Right lobe of liver (tissue), 6 donors: ENCODE measurements around the gene CATSPERE. TPM values are rescaled to one million over a fixed set of nuclear protein-coding genes. Genes with fewer than 3 reads are reported as not detected.

Experiments used
- ATAC-seq, 4 donors: fragments of 200-7000 bp; cut with Tn5 transposase; one replicate each; pipeline ENCODE4 v1.9.1; 2020; ENCODE audit warnings: mild to moderate bottlenecking in 4 of 4, moderate library complexity in 4 of 4
- DNase-seq, 3 donors: peaks; one replicate each; pipeline ENCODE4 v3.0.0-alpha.2; 2020
- H3K27ac ChIP-seq, 3 donors: fragments of 200-600 bp; one replicate each; pipeline ENCODE4 v1.8.0; 2022
- H3K27me3 ChIP-seq, 2 donors: fragments of 200-600 bp; one replicate each; pipeline ENCODE4 v1.8.0; 2022
- H3K36me3 ChIP-seq, 4 donors: fragments of 200-600 bp; sonication (generic) in 1 of 4; one replicate each; pipeline versions ENCODE4 v1.5.1 to v1.8.0; 2017 to 2022; ENCODE audit warnings: control low read depth in 1 of 4
- H3K4me1 ChIP-seq, 4 donors: fragments of 200-600 bp; sonication (generic) in 1 of 4; one replicate each; pipeline versions ENCODE4 v1.5.1 to v1.8.0; 2017 to 2022; ENCODE audit warnings: control low read depth in 1 of 4
- H3K4me3 ChIP-seq, 3 donors: fragments of 200-600 bp; one replicate each; pipeline ENCODE4 v1.8.0; 2022
- H3K9me3 ChIP-seq, 4 donors: fragments of 200-600 bp; sonication (generic) in 1 of 4; one replicate each; pipeline versions ENCODE4 v1.5.1 to v1.8.0; 2017 to 2022; ENCODE audit warnings: control low read depth in 1 of 4
- CTCF ChIP-seq, 4 donors: fragments of 200-600 bp in 3 of 4; fragments of 450-650 bp in 1 of 4; IDR thresholded peaks; one replicate each; pipeline versions ENCODE4 v1.5.1 to v1.8.0; 2016 to 2022; ENCODE audit warnings: antibody characterized with exemption in 4 of 4, mild to moderate bottlenecking in 2 of 4
- POLR2A ChIP-seq: fragments of 450-650 bp; IDR thresholded peaks from one replicate; pipeline ENCODE4 v1.6.1; 2017; ENCODE audit warnings: antibody characterized with exemption, mild to moderate bottlenecking
- WGBS: methylation state at CpG from one replicate; pipeline ENCODE4 v1.1.6; 2018; ENCODE audit warnings: low coverage, low lambda C conversion rate; ENCODE audit not compliant: insufficient coverage; ENCODE audit errors: missing lambda C conversion rate; 5-methylcytosine and 5-hydroxymethylcytosine counted together
- intact Hi-C, 2 donors: fragments of 100-400 bp; cut with DNase I; formaldehyde crosslinking; loops; one replicate each; pipeline versions ENCODE4 v1.11.2 to v1.14.1; 2022
- total RNA-seq, 6 experiments: library from RNA; depleted of rRNA in 2 of 6; stranded (reverse); fragments of >200 nt in 2 of 6; fragmentation: NEBNext Ultra II Directional in 3 of 6; extraction: Animal tissue kit (Norgen Biotek cat#: 25700) in 3 of 6; gene quantifications; one replicate each; pipeline versions ENCODE4 v1.1.0 to v1.2.4, GENCODE V29; 2016 to 2023
- donor health status: DM: no; HTN: yes; CAD: no.
- donor health status: DM: no; HTN: no; CAD: no.
- donor health status: DM: no; HTN: no; CAD: no.
- donor health status: DM: no; HTN: yes; CAD: no.
- donor health status: DM: no; HTN: yes; CAD: no.

CATSPERE gene
- total RNA-seq, 6 experiments from 2014 or later = 0.31 to 1.3 (median 0.70) TPM

- intact Hi-C loops = no loop called here
- no peaks in the 10 kb centered on the region for H3K36me3 ChIP-seq
Observed at GRCh38 chr1:244454412-244454811, 6.7 kb upstream of the CATSPERE start.

DNA sequence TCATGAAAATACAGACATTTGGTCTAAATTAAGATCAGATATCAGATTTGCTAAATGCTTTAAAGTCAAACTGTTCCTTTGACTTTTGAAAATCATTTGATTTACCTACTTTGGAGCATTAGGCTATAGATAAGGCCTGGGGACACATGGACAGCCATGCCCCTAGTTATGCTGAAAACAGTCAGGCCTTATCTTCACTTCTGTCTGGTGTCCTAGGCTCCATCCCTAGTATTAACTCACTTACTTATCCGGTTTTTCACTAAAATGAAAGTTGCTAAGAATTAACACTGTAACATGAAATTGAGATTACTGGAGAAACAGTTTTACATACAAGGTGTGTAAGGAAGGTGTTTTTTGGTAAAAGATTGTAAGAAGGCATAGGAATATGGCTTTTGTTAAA is 4.5 kb upstream of the CATSPERE start:
- H3K27me3 ChIP-seq = no peaks in the 10 kb centered on the region
- no peaks in the 10 kb centered on the region for H3K36me3 ChIP-seq
- H3K27ac ChIP-seq = no peak overlapping the region
- ATAC-seq = no peak
- intact Hi-C loops = no loop called here
- DNase-seq = no peak
- H3K9me3 ChIP-seq = no peaks in the 10 kb centered on the region
- 64% methylated on average over 1 of the region's 1 CpG for WGBS
- H3K4me3 ChIP-seq = no peak overlapping the region
- peaks cover 0 to 12% (median 2%) of the 10 kb centered on the region in 4 donors for H3K4me1 ChIP-seq
- TF ChIP-seq POLR2A = no peak
- no peak for TF ChIP-seq CTCF (IDR thresholded peaks at IDR 0.05)

More at GRCh38 chr1:244454412-244454811, 6.7 kb upstream of the CATSPERE start:
- Histone ChIP-seq H3K27ac (no peak overlapping the region), H3K4me3 (no peak overlapping the region), H3K4me1 (peaks cover 0 to 14% (median 6%) of the 10 kb centered on the region in 4 donors), H3K9me3 (no peaks in the 10 kb centered on the region), H3K27me3 (no peaks in the 10 kb centered on the region)
- no peak for TF ChIP-seq POLR2A
- TF ChIP-seq CTCF (IDR thresholded peaks at IDR 0.05) = no peak
- WGBS = 76% methylated on average over 6 of the region's 6 CpGs
- DNase-seq (no peak), ATAC-seq (no peak)

GRCh38 chr1:244458781-244459180 is 2.3 kb upstream of the CATSPERE start:
- DNase-seq (no peak), ATAC-seq (no peak)
- no peak overlapping the region for H3K4me3 ChIP-seq
- TF ChIP-seq CTCF (IDR thresholded peaks at IDR 0.05) (no peak), POLR2A (no peak)
- H3K27ac ChIP-seq = no peak overlapping the region
- no peaks in the 10 kb centered on the region for H3K27me3 ChIP-seq
- no peaks in the 10 kb centered on the region for H3K36me3 ChIP-seq
- intact Hi-C loops = no loop called here
- no peaks in the 10 kb centered on the region for H3K9me3 ChIP-seq
- 96% methylated on average over 4 of the region's 4 CpGs for WGBS
- peaks cover 0 to 6% (median 2%) of the 10 kb centered on the region in 4 donors for H3K4me1 ChIP-seq

DNA sequence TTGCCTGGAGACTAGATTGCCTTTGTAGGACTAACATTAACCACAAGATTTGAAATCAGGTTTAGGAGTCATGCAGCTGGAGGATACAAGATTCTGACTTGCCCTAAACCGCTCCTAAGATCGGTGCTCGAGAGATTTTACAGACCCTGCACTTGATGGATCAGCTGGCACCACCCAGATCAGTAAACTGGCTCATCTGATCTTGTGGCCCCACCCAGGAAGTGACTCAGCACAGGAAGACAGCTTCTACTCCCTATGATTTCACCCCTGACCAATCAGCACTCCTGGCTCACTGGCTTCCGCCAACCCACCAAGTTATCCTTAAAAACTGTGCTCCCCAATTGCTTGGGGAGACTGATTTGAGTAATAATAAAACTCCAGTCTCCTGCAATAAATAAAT is 876 bp upstream of the CATSPERE start:
- Histone ChIP-seq H3K4me1 (peaks cover 0 to 6% (median 2%) of the 10 kb centered on the region in 4 donors), H3K27ac (no peak overlapping the region), H3K36me3 (no peaks in the 10 kb centered on the region), H3K9me3 (no peaks in the 10 kb centered on the region), H3K27me3 (no peaks in the 10 kb centered on the region), H3K4me3 (no peak overlapping the region)
- WGBS = no CpG with 5 or more reads among the region's 4 CpGs
- TF ChIP-seq CTCF (IDR thresholded peaks at IDR 0.05) (no peak), POLR2A (no peak)
- intact Hi-C loops = no loop called here
- ATAC-seq (no peak), DNase-seq (no peak)

DNA sequence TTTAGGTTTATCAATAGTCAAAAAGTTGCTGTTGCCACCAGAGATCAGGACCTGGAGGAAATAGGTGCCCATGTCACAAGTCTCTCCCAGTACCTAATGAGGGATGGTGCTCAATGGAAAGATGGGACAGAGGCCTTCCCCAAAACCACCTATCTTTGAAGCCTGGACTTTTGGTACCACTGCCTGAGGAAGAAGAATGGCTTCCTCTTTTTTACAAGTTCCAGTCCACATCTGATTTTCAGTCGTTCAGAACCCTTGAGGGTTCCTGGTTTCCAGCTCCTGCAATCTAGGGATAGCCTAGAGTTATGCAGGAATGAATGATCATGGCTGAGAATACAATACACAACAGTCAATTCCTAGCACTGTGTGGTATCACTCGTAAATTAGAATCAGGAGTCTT is 5.7 kb downstream of the CATSPERE start:
- intact Hi-C loops = no loop called here
- no peak for ATAC-seq

More for the DNA sequence above, 5.7 kb downstream of the CATSPERE start:
- 82% methylated on average over 2 of the region's 2 CpGs for WGBS
- TF ChIP-seq CTCF (IDR thresholded peaks at IDR 0.05) (no peak), POLR2A (no peak)
- Histone ChIP-seq H3K9me3 (no peaks in the 10 kb centered on the region), H3K27ac (no peak overlapping the region), H3K27me3 (no peaks in the 10 kb centered on the region), H3K36me3 (no peaks in the 10 kb centered on the region), H3K4me1 (no peaks in the 10 kb centered on the region), H3K4me3 (no peak overlapping the region)
- no peak for DNase-seq
